HCT116 (cell line): ENCODE results near the gene ADGRB3. TPM values are rescaled to one million over a fixed set of nuclear protein-coding genes. Genes with fewer than 3 reads are reported as not detected.

ENCODE experiments used
- ATAC-seq: fragments of 200-7000 bp; cut with Tn5 transposase; 2 replicates; pipeline ENCODE4 v1.9.1; 2020; ENCODE audit warnings: mild to moderate bottlenecking, moderate library complexity
- BruUV-seq: library from RNA; stranded (reverse); fragments of 400-500 nt; replicated peaks from 2 replicates; lab custom pipeline; 2021; lab: Mats Ljungman, UMichigan
- CTCF ChIA-PET: fragments of 300-600 bp; sonication (Branson Sonifier 250); formaldehyde crosslinking; loops from one replicate; lab custom pipeline; 2021; ENCODE audit warnings: antibody characterized with exemption; lab: Charles Lee
- POLR2A ChIA-PET: fragments of 300-600, 350-600 bp; sonication (Branson Sonifier 250); formaldehyde crosslinking; loops from one replicate; lab custom pipeline; 2021; ENCODE audit warnings: antibody characterized with exemption; lab: Charles Lee
- RAD21 ChIA-PET, 2 experiments: fragments of 300-600 bp; sonication (Branson Sonifier 250); formaldehyde crosslinking; loops; one replicate each; lab custom pipeline; 2023; ENCODE audit warnings: low total read pairs in 2 of 2; ENCODE audit not compliant: uncharacterized antibody in 2 of 2, unreplicated experiment in 2 of 2, low non-redundant PET in 1 of 2; lab: Charles Lee
- DNase-seq: peaks from one replicate; pipeline ENCODE4 v3.0.0-alpha.2; 2010; ENCODE audit warnings: low read depth, low spot score
- H2AFZ ChIP-seq: fragments of 200-600 bp; shearing (Covaris generic), sonication (generic); 2 replicates; pipeline ENCODE4 v1.6.1; 2017; ENCODE audit warnings: low read depth, mixed run types, mixed read lengths, antibody characterized with exemption, low read length; ENCODE audit not compliant: poor library complexity, severe bottlenecking
- H3K27ac ChIP-seq: 2 replicates; pipeline ENCODE4 v1.5.1; 2012; ENCODE audit warnings: low read depth, low read length
- H3K27me3 ChIP-seq: fragments of 200-600 bp; sonication (generic); 2 replicates; pipeline ENCODE4 v1.6.1; 2016; ENCODE audit warnings: mixed run types, low read length, mixed read lengths; ENCODE audit not compliant: insufficient read depth
- H3K36me3 ChIP-seq, 2 experiments: fragments of 200-500 bp in 1 of 2; fragments of 200-600 bp in 1 of 2; sonication (Bioruptor generic) in 1 of 2; sonication (generic) in 1 of 2; 2 replicates each; pipeline versions ENCODE4 v1.5.1 to v1.6.1; 2014 to 2016; ENCODE audit warnings: low read length in 2 of 2, inconsistent platforms in 1 of 2, mixed read lengths in 1 of 2, mixed run types in 1 of 2; ENCODE audit not compliant: insufficient read depth in 2 of 2, control insufficient read depth in 1 of 2
- H3K4me1 ChIP-seq, 2 experiments: fragments of 200-600 bp in 1 of 2; sonication (generic) in 1 of 2; 2 replicates each; pipeline versions ENCODE4 v1.5.1 to v1.6.1; 2012 to 2017; ENCODE audit warnings: low read length in 2 of 2, inconsistent platforms in 1 of 2, mild to moderate bottlenecking in 1 of 2, mixed read lengths in 1 of 2, mixed run types in 1 of 2, moderate library complexity in 1 of 2; ENCODE audit not compliant: insufficient read depth in 2 of 2, control insufficient read depth in 1 of 2
- H3K4me2 ChIP-seq: fragments of 200-600 bp; sonication (generic); 2 replicates; pipeline ENCODE4 v1.6.1; 2017; ENCODE audit warnings: mixed run types, low read length, mixed read lengths
- H3K4me3 ChIP-seq, 2 experiments: fragments of 200-600 bp in 1 of 2; sonication (generic) in 1 of 2; replicated peaks in 1 of 2; 2 replicates each; pipeline ENCODE4 v1.5.1; 2011 to 2016; ENCODE audit warnings: low read length in 2 of 2, control low read depth in 1 of 2, low read depth in 1 of 2, mild to moderate bottlenecking in 1 of 2, mixed read lengths in 1 of 2, mixed run types in 1 of 2
- H3K79me2 ChIP-seq: fragments of 200-600 bp; sonication (generic); 2 replicates; pipeline ENCODE4 v1.6.1; 2017; ENCODE audit warnings: mild to moderate bottlenecking, mixed run types, low read length, moderate library complexity, mixed read lengths; ENCODE audit not compliant: insufficient read depth
- H3K9ac ChIP-seq: fragments of 200-600 bp; sonication (generic); 2 replicates; pipeline ENCODE4 v1.6.1; 2016; ENCODE audit warnings: low read length, mixed read lengths
- H3K9me2 ChIP-seq: fragments of 200-600 bp; sonication (generic), shearing (Covaris generic); 2 replicates; pipeline ENCODE4 v1.6.1; 2017; ENCODE audit warnings: mixed run types, mild to moderate bottlenecking, moderate library complexity; ENCODE audit not compliant: insufficient read depth
- H3K9me3 ChIP-seq, 2 experiments: fragments of 200-500 bp in 1 of 2; fragments of 200-600 bp in 1 of 2; sonication (Bioruptor generic) in 1 of 2; sonication (generic) in 1 of 2; 2 replicates each; pipeline ENCODE4 v1.6.1; 2014 to 2017; ENCODE audit warnings: low read length in 2 of 2, mixed read lengths in 2 of 2, inconsistent platforms in 1 of 2, low read depth in 1 of 2, mild to moderate bottlenecking in 1 of 2, mixed run types in 1 of 2, moderate library complexity in 1 of 2; ENCODE audit not compliant: control insufficient read depth in 1 of 2, insufficient read depth in 1 of 2
- H4K20me1 ChIP-seq: fragments of 200-600 bp; sonication (generic), shearing (Covaris generic); 2 replicates; pipeline ENCODE4 v1.6.1; 2017; ENCODE audit warnings: mixed run types, mild to moderate bottlenecking, moderate library complexity; ENCODE audit not compliant: insufficient read depth
- ATF3 ChIP-seq: IDR thresholded peaks from 2 replicates; pipeline ENCODE4 v1.6.1; 2012
- CBX3 ChIP-seq: IDR thresholded peaks from 2 replicates; pipeline ENCODE4 v1.6.1; 2012; ENCODE audit warnings: low read depth
- FOSL1 ChIP-seq: IDR thresholded peaks from 2 replicates; pipeline ENCODE4 v1.6.1; 2012; ENCODE audit warnings: low read depth
- POLR2AphosphoS5 ChIP-seq: IDR thresholded peaks from 2 replicates; pipeline ENCODE4 v1.6.1; 2011; ENCODE audit warnings: mild to moderate bottlenecking, low read depth, low read length, moderate library complexity
- RAD21 ChIP-seq: IDR thresholded peaks from 2 replicates; pipeline ENCODE4 v1.6.1; 2012; ENCODE audit warnings: low read depth, mild to moderate bottlenecking
- SIN3A ChIP-seq: IDR thresholded peaks from 2 replicates; pipeline ENCODE4 v1.6.1; 2012; ENCODE audit warnings: low read depth
- SRF ChIP-seq: IDR thresholded peaks from 2 replicates; pipeline ENCODE4 v1.6.1; 2012; ENCODE audit warnings: low read depth
- ZBTB33 ChIP-seq: IDR thresholded peaks from 2 replicates; pipeline ENCODE4 v1.6.1; 2011; ENCODE audit warnings: mild to moderate bottlenecking, low read length, moderate library complexity; ENCODE audit not compliant: insufficient replicate concordance; ENCODE audit errors: extremely low read depth
- ZNF274 ChIP-seq: fragments of 200-500 bp; sonication (Bioruptor generic); IDR thresholded peaks from 2 replicates; pipeline ENCODE4 v1.6.1; 2014; ENCODE audit warnings: mild to moderate bottlenecking, low read depth, low read length, inconsistent platforms
- intact Hi-C: fragments of 100-400 bp; cut with micrococcal nuclease; formaldehyde crosslinking; loops from 2 replicates; pipeline ENCODE4 v1.10.0; 2022
- total RNA-seq: library from RNA; stranded (reverse); gene quantifications from one replicate; pipeline ENCODE4 v1.2.1, GENCODE V29; 2021; ENCODE audit not compliant: unreplicated experiment

The ADGRB3 gene
- total RNA-seq, 1 experiment from 2014 or later = not detected

GRCh38 chr6:68691120-68691519, 56.0 kb downstream of the ADGRB3 start:
- intact Hi-C loops = no loop called here

GRCh38 chr6:68693271-68693670, 58.2 kb downstream of the ADGRB3 start:
- POLR2A ChIA-PET = no interaction called here
- H4K20me1 ChIP-seq = no peaks in the 10 kb centered on the region
- no peaks in the 10 kb centered on the region for H3K4me1 ChIP-seq
- H3K27ac ChIP-seq = no peak overlapping the region
- H3K27me3 ChIP-seq = no peaks in the 10 kb centered on the region
- DNase-seq = no peak
- no peak overlapping the region for H3K4me2 ChIP-seq
- H3K36me3 ChIP-seq = no peaks in the 10 kb centered on the region
- H3K9me2 ChIP-seq = no peaks in the 10 kb centered on the region
- H3K9me3 ChIP-seq = peaks cover 8 to 18% of the 10 kb centered on the region in 2 experiments; a peak in 2 of 4 replicates
- H3K4me3 ChIP-seq = no peak overlapping the region
- BruUV-seq = no TSS peak
- CTCF ChIA-PET = no interaction called here
- RAD21 ChIA-PET = no interaction called here
- no peak for ATAC-seq
- no peak overlapping the region for H3K9ac ChIP-seq
- H2AFZ ChIP-seq = no peak overlapping the region
- no peaks in the 10 kb centered on the region for H3K79me2 ChIP-seq
- intact Hi-C loops = no loop called here
- TF ChIP-seq SRF (no peak), RAD21 (no peak), ZNF274 (no peak), ZBTB33 (no peak), SIN3A (no peak), FOSL1 (no peak), POLR2AphosphoS5 (no peak), CBX3 (no peak)

More at GRCh38 chr6:68691120-68691519, 56.0 kb downstream of the ADGRB3 start:
- DNase-seq (no peak), ATAC-seq (no peak)
- Histone ChIP-seq H3K9ac (no peak overlapping the region), H3K4me1 (no peaks in the 10 kb centered on the region), H3K9me2 (no peaks in the 10 kb centered on the region), H3K79me2 (no peaks in the 10 kb centered on the region), H3K4me2 (no peak overlapping the region), H3K27ac (no peak overlapping the region), H3K27me3 (no peaks in the 10 kb centered on the region), H3K9me3 (peaks cover 8 to 27% of the 10 kb centered on the region in 2 experiments; a peak in 2 of 4 replicates), H3K4me3 (no peak overlapping the region), H2AFZ (no peak overlapping the region), H3K36me3 (no peaks in the 10 kb centered on the region), H4K20me1 (no peaks in the 10 kb centered on the region)
- no peak for TF ChIP-seq ATF3
- ChIA-PET RAD21 (no interaction called here), CTCF (no interaction called here), POLR2A (no interaction called here)
- no TSS peak for BruUV-seq
